Upper lobe of left lung (tissue), 4 donors: ENCODE data around the gene PDGFD.

ENCODE experiments used
- CTCF ChIP-seq, 6 experiments: fragments of 450-650 bp in 4 of 6; fragments of 200-600 bp in 2 of 6; sonication (generic) in 2 of 6; IDR thresholded peaks; one replicate each; pipeline ENCODE4 v1.5.1; 2016 to 2019; ENCODE audit warnings: antibody characterized with exemption in 6 of 6
- POLR2A ChIP-seq, 4 donors: fragments of 450-650 bp; IDR thresholded peaks; one replicate each; pipeline ENCODE4 v1.5.1; 2016 to 2017; ENCODE audit warnings: antibody characterized with exemption in 4 of 4, mild to moderate bottlenecking in 2 of 4

GRCh38 chr11:103892603-103893002 lies 271.3 kb downstream of the PDGFD start:
- TF ChIP-seq POLR2A (IDR thresholded peaks at IDR 0.05) = no peak
- no peak for TF ChIP-seq CTCF (IDR thresholded peaks at IDR 0.05)
